Astrocyte (in vitro differentiated cells and primary cell): ENCODE data around the gene MACROH2A1. TPM values are rescaled to one million over a fixed set of nuclear protein-coding genes. Genes with fewer than 3 reads are reported as not detected.

Experiments
- DNase-seq: peaks from one replicate; pipeline ENCODE4 v3.0.0-alpha.2; 2010; ENCODE audit warnings: low read depth
- FAIRE-seq: peaks from 2 replicates; lab custom pipeline; 2011; peaks lifted over from hg19 to GRCh38; lab: Jason Lieb, UNC
- H2AFZ ChIP-seq: 2 replicates; pipeline ENCODE4 v1.6.0; 2012; ENCODE audit warnings: low read depth, low read length, inconsistent platforms
- H3K27ac ChIP-seq: 2 replicates; pipeline ENCODE4 v1.5.1; 2011; ENCODE audit warnings: low read depth, low read length, inconsistent platforms
- H3K27me3 ChIP-seq: 2 replicates; pipeline ENCODE4 v1.6.0; 2011; ENCODE audit warnings: low read length, inconsistent platforms; ENCODE audit not compliant: insufficient read depth
- H3K36me3 ChIP-seq: 2 replicates; pipeline ENCODE4 v1.5.1; 2011; ENCODE audit warnings: low read length, inconsistent platforms; ENCODE audit not compliant: insufficient read depth
- H3K4me1 ChIP-seq: 2 replicates; pipeline ENCODE4 v1.5.1; 2011; ENCODE audit warnings: low read length, inconsistent platforms; ENCODE audit not compliant: insufficient read depth
- H3K4me2 ChIP-seq: 2 replicates; pipeline ENCODE4 v1.6.0; 2012; ENCODE audit warnings: low read length, inconsistent platforms
- H3K4me3 ChIP-seq: 2 replicates; pipeline ENCODE4 v1.5.1; 2011; ENCODE audit warnings: low read depth, mild to moderate bottlenecking, low read length, inconsistent platforms; ENCODE audit not compliant: insufficient read depth
- H3K79me2 ChIP-seq: 2 replicates; pipeline ENCODE4 v1.6.0; 2012; ENCODE audit warnings: mild to moderate bottlenecking, low read length, inconsistent platforms; ENCODE audit not compliant: insufficient read depth
- H3K9ac ChIP-seq: 2 replicates; pipeline ENCODE4 v1.6.0; 2012; ENCODE audit warnings: mild to moderate bottlenecking, low read length, inconsistent platforms
- H3K9me3 ChIP-seq: 2 replicates; pipeline ENCODE4 v1.5.1; 2012; ENCODE audit warnings: low read depth, mild to moderate bottlenecking, low read length, inconsistent platforms; ENCODE audit not compliant: insufficient read depth
- H4K20me1 ChIP-seq: 2 replicates; pipeline ENCODE4 v1.6.0; 2012; ENCODE audit warnings: low read length, inconsistent platforms; ENCODE audit not compliant: insufficient read depth
- H3K27ac Mint-ChIP-seq: one replicate; pipeline ENCODE4 v1.8.0; 2021; ENCODE audit warnings: mild to moderate bottlenecking, mixed read lengths; ENCODE audit not compliant: unreplicated experiment
- H3K27me3 Mint-ChIP-seq: one replicate; pipeline ENCODE4 v1.8.0; 2021; ENCODE audit warnings: low read depth, mixed read lengths; ENCODE audit not compliant: unreplicated experiment
- H3K36me3 Mint-ChIP-seq: one replicate; pipeline ENCODE4 v1.8.0; 2021; ENCODE audit warnings: low read depth, mixed read lengths; ENCODE audit not compliant: unreplicated experiment
- H3K4me1 Mint-ChIP-seq: one replicate; pipeline ENCODE4 v1.8.0; 2021; ENCODE audit warnings: low read depth, mixed read lengths; ENCODE audit not compliant: unreplicated experiment
- H3K4me3 Mint-ChIP-seq: one replicate; pipeline ENCODE4 v1.8.0; 2021; ENCODE audit warnings: mild to moderate bottlenecking, moderate library complexity, mixed read lengths; ENCODE audit not compliant: unreplicated experiment
- H3K9me3 Mint-ChIP-seq: one replicate; pipeline ENCODE4 v1.8.0; 2021; ENCODE audit warnings: mild to moderate bottlenecking, mixed read lengths; ENCODE audit not compliant: unreplicated experiment
- EZH2 ChIP-seq: IDR thresholded peaks from 2 replicates; pipeline ENCODE4 v1.6.1; 2012; ENCODE audit warnings: mild to moderate bottlenecking, low read length, inconsistent platforms; ENCODE audit not compliant: insufficient read depth
- total RNA-seq: library from RNA; stranded (reverse); gene quantifications from 2 replicates; pipeline ENCODE4 v1.2.1, GENCODE V29; 2021
- TF ChIP-seq, protein P1 (sequence below): IDR thresholded peaks from 2 replicates; pipeline ENCODE4 v1.5.1; 2011; ENCODE audit warnings: low read depth, mild to moderate bottlenecking, inconsistent platforms, low read length, moderate library complexity; ENCODE audit not compliant: insufficient read depth

MACROH2A1 gene
- total RNA-seq, 1 donor from 2014 or later = 143 TPM

GRCh38 chr5:135323227-135323626 lies 75.8 kb downstream of the MACROH2A1 start:
- Histone ChIP-seq H3K36me3 (no peaks in the 10 kb centered on the region), H3K27ac (no peak overlapping the region), H3K9me3 (no peaks in the 10 kb centered on the region), H3K4me3 (no peak overlapping the region), H3K4me2 (no peak overlapping the region), H3K9ac (no peak overlapping the region), H3K27me3 (no peaks in the 10 kb centered on the region), H3K79me2 (no peaks in the 10 kb centered on the region), H3K4me1 (no peaks in the 10 kb centered on the region), H2AFZ (no peak overlapping the region), H4K20me1 (no peaks in the 10 kb centered on the region)
- H3K27ac Mint-ChIP-seq = no peak overlapping the region
- H3K4me1 Mint-ChIP-seq = no peaks in the 10 kb centered on the region
- no peak for TF ChIP-seq EZH2
- TF ChIP-seq, protein P1, sequence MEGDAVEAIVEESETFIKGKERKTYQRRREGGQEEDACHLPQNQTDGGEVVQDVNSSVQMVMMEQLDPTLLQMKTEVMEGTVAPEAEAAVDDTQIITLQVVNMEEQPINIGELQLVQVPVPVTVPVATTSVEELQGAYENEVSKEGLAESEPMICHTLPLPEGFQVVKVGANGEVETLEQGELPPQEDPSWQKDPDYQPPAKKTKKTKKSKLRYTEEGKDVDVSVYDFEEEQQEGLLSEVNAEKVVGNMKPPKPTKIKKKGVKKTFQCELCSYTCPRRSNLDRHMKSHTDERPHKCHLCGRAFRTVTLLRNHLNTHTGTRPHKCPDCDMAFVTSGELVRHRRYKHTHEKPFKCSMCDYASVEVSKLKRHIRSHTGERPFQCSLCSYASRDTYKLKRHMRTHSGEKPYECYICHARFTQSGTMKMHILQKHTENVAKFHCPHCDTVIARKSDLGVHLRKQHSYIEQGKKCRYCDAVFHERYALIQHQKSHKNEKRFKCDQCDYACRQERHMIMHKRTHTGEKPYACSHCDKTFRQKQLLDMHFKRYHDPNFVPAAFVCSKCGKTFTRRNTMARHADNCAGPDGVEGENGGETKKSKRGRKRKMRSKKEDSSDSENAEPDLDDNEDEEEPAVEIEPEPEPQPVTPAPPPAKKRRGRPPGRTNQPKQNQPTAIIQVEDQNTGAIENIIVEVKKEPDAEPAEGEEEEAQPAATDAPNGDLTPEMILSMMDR = no peak
- H3K9me3 Mint-ChIP-seq = no peaks in the 10 kb centered on the region
- no peak overlapping the region for H3K4me3 Mint-ChIP-seq
- DNase-seq = no peak
- no peak for FAIRE-seq
- H3K27me3 Mint-ChIP-seq = peaks cover 34% of the 10 kb centered on the region
- H3K36me3 Mint-ChIP-seq = peaks cover 1% of the 10 kb centered on the region

DNA sequence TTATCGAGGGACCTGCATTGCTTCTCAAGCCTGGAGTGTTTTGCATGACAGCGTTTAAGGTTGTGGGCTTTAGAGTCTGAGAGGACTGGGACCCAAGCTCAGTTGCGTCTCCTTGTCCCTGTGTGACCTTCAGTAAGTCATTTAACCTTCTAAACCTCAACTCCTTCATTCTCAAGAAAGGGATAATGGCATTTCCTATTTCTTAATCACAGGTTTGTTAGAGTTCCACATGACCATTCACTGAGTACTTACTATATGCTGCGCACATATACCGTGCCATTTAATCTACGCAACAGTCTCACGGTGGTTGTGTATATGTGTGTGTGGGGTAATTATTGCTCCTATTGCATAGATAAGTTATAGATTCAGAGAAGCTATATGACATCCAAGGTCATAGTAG lies 76.3 kb downstream of the MACROH2A1 start:
- H3K79me2 ChIP-seq = no peaks in the 10 kb centered on the region
- H3K9me3 ChIP-seq = no peaks in the 10 kb centered on the region
- Mint-ChIP-seq H3K27ac (no peak overlapping the region), H3K9me3 (no peaks in the 10 kb centered on the region), H3K36me3 (peaks cover 1% of the 10 kb centered on the region), H3K4me3 (no peak overlapping the region), H3K4me1 (no peaks in the 10 kb centered on the region), H3K27me3 (peaks cover 38% of the 10 kb centered on the region)
- no peaks in the 10 kb centered on the region for H3K36me3 ChIP-seq
- no peak for DNase-seq
- H4K20me1 ChIP-seq = no peaks in the 10 kb centered on the region
- no peaks in the 10 kb centered on the region for H3K27me3 ChIP-seq
- no peak overlapping the region for H3K4me2 ChIP-seq
- H3K27ac ChIP-seq = no peak overlapping the region
- TF ChIP-seq, protein P1 = no peak
- TF ChIP-seq EZH2 = no peak
- no peaks in the 10 kb centered on the region for H3K4me1 ChIP-seq
- no peak overlapping the region for H3K4me3 ChIP-seq
- no peak overlapping the region for H2AFZ ChIP-seq
- no peak overlapping the region for H3K9ac ChIP-seq
- no peak for FAIRE-seq

DNA sequence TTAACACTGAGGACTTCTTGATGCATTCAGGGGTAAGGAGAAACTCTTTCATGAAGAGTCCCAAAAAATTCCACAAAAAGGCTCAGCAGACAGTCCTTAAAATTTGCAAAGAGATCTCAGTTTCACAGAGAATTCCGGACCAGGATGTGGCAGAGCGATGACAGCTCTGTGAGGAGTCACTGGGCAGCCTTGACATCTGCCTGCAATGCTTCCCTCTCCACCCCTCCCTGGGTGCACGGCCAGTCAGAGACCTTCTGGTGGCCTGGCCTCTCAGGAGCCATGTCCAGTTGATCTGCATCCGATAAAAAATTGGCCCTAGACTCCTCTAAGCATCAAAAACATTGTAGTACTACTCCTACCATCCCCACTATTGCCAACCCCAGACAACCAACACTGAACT lies 76.8 kb downstream of the MACROH2A1 start:
- TF ChIP-seq, protein P1 = no peak
- no peak for TF ChIP-seq EZH2
- no peak for FAIRE-seq

More for the DNA sequence above, 76.8 kb downstream of the MACROH2A1 start:
- Mint-ChIP-seq H3K4me3 (no peak overlapping the region), H3K36me3 (peaks cover 1% of the 10 kb centered on the region), H3K27ac (no peak overlapping the region), H3K4me1 (no peaks in the 10 kb centered on the region), H3K9me3 (no peaks in the 10 kb centered on the region), H3K27me3 (peaks cover 43% of the 10 kb centered on the region)
- Histone ChIP-seq H3K9ac (no peak overlapping the region), H3K9me3 (no peaks in the 10 kb centered on the region), H3K79me2 (no peaks in the 10 kb centered on the region), H3K4me3 (no peak overlapping the region), H3K36me3 (no peaks in the 10 kb centered on the region), H4K20me1 (no peaks in the 10 kb centered on the region), H3K4me1 (no peaks in the 10 kb centered on the region), H3K27ac (no peak overlapping the region), H2AFZ (no peak overlapping the region), H3K4me2 (no peak overlapping the region), H3K27me3 (no peaks in the 10 kb centered on the region)
- DNase-seq = no peak
